GM18517 (cell line): ENCODE data around the gene BLVRA.
"Not testable (repeated sequence)": the region's sequence is repeated elsewhere in the genome, so short reads cannot be mapped to it uniquely, and the experiment has no call there.

Source experiments
- ATAC-seq: cut with Tn5 transposase; IDR thresholded peaks from one replicate; pipeline ENCODE4 v1.9.1; 2021; ENCODE audit warnings: mild to moderate bottlenecking, moderate library complexity; ENCODE audit not compliant: unreplicated experiment

BLVRA gene, protein sequence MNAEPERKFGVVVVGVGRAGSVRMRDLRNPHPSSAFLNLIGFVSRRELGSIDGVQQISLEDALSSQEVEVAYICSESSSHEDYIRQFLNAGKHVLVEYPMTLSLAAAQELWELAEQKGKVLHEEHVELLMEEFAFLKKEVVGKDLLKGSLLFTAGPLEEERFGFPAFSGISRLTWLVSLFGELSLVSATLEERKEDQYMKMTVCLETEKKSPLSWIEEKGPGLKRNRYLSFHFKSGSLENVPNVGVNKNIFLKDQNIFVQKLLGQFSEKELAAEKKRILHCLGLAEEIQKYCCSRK

DNA sequence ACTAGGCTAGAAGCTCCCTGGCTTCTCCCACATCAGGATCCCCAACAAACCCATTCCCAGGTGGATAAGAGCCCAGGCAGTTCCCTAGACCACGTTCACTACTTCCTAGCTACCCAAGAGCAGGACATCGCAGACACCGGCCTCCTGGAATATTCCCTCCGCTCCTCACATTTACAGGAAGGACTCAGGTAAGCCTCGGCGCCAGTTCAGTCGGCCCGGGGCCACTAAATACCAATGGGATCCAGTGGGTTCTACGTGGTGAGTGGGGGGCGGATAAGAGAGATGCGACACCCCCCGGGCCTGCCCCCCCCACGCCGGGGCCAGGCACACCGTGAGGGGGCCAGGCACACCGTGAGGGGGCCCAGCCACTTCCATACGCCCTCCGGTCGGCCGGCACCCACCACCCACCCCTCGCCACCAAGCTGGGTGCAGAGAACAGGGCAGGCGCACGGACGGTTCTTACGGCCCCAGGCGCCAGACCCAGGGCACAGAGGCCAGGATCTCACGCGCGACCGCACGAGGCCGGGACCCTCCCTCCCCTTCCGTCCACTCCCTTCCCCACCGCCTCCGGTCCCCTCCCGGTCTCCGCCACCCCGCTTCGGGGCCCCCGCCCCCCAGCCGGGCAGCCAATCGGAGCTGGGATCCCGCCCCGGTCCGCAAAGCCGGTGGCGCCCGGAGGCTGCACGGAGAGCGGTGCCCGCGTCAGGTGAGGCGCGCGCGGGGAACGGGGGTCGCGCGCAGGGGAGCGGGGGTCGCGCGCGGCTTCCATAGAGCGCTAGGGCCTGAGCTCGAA lies at the start of gene BLVRA:
BLVRA (plus strand) TSS at position 652 of the 793 bp plus-strand sequence. CDS start 12,479 bp downstream, outside the sequence.
- peak; percentile 51 for ATAC-seq

DNA sequence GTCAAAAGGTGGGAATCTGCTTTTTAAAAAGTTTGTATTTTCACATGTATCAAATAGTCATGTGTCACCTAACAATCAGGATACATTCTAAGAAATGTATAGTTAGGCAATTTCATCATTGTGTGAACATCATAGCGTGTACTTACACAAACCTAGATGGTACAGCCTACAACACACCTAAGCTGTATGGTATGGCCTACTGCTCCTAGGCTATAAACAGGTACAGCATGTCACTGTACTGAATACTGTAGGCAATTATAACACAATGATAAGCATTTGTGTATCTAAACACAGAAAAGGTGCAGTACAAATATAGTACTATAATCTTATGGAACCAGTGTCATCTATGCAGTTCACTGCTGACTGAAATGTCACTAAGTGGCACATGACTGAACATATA lies 47.0 kb upstream of the BLVRA start:
- no peak for ATAC-seq

DNA sequence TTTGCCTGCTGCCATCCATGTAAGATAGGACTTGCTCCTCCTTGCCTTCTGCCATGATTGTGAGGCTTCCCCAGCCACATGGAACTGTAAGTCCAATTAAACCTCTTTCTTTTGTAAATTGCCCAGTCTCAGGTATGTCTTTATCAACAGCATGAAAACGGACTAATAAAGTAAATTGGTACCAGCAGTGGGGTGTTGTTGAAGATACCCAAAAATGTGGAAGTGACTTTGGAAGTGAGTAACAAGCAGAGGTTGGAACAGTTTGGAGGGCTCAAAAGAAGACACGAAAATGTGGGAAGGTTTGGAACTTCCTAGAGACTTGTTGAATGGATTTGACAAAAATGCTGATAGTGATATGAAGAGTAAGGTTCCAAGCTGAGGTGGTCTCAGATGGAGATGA lies 42.5 kb upstream of the BLVRA start:
- not testable (repeated sequence) for ATAC-seq

DNA sequence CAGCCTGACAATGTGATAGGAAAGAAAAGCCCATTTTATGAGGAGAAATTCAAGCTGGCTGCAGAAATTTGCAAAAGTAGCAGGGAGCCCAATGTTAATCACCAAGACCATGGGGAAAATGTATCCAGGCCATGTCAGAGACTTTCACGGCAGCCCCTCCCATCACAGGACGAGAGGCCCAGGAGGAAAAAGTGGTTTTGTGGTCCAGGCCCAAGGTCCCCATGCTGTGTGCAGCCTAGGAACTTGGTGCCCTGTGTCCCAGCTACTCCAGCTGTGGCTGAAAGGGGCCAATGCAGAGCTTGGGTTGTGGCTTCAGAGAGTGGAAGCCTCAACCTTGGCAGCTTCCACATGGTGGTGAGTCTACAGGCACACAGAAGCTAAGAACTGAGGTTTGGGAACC lies 41.9 kb upstream of the BLVRA start:
- ATAC-seq: no peak

DNA sequence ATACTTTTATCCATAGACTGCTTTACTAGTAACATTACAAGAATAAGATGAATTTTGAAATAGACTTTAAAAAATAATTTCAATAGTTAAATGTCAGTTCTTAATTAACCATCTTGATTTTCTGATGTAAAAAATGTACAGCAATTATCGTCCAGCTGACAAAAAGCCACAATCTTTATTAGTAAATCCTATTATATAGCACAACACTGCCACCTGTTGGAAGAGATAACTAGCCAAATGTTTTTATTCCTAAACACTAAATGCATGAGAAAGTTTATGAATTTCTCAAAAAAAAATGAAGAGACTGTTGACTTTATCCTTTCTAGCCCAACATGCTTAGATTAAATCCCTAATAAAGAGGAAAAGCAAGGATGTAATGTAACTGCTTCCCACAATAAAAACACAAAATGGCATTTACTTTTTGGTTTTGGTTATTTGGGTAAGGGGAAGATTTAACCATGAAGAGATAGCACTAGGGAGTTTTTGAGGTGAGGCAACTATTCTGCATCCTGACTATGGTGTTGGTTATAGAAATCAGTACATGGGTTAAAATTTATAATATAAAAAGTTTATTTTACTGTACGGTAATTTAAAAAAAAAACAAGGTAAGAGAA lies 37.2 kb upstream of the BLVRA start:
- ATAC-seq: no peak

DNA sequence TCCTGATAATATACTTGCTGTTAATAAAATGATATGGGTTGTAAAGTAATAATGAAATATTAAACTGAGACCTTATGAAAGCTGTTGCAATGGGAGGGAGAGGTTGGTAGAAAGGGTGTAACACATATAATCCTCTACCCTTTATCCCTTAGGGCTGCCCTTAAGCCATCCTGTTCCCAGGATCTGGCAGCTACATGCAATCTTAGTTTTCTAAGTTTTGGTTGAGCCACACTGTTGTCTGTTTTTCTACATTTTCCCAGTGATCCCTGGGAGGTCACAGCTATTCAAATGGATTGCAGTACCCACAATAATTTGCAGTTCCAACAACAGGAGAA lies 35.5 kb upstream of the BLVRA start:
- no peak for ATAC-seq

DNA sequence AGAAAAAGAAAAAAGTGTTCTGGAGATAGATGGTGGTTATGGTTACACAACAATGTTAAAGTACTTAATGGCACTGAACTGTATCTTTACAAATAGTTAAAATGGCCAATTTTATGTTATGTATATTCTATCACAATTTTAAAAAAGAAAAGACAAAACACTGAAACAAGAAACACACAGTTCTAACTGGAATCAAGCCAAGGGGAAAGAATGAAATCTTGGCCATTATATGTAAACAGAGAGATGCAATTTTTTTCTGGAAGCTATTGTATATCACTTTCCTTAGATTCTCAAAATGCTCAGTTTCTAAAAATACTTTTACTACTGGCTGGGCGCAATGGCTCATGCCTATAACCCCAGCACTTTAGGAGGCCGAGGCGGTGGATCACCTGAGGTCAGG lies 33.2 kb upstream of the BLVRA start:
- no peak for ATAC-seq

DNA sequence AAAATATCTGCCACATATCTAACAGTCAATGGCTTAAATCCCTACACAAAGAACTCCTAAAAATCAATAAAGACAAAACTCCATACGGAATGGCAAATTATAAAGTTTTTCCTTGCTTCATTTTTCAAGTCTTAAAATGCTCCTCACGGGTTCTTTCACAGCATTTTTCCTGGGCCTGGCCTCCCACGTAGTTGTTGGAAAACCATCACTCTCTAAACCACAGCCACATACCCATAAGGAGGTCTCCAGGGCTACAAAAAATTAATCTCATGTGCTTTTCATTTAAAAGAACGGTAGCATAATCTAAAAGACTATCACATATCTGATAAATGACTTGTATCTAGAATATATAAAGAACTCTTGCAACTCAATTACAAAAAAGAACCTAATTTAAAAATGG lies 32.0 kb upstream of the BLVRA start:
- no peak for ATAC-seq

DNA sequence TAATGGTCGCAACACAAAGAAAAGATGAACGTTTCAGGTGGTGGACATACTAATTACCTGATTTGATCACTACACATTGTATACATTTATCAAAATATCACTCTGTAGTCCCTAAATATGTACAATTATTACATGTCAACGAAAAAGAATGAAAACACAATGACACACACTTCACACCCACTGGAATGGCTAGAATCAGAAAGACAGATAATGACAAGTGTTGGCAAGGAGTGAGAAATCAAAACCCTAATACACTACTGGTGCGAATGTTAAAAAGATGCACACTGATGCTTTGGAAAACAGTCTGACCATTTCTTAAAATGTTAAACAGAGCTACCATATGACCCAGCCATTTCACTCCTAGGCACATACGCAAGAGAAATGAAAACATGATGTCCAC lies 31.5 kb upstream of the BLVRA start:
- ATAC-seq: no peak

DNA sequence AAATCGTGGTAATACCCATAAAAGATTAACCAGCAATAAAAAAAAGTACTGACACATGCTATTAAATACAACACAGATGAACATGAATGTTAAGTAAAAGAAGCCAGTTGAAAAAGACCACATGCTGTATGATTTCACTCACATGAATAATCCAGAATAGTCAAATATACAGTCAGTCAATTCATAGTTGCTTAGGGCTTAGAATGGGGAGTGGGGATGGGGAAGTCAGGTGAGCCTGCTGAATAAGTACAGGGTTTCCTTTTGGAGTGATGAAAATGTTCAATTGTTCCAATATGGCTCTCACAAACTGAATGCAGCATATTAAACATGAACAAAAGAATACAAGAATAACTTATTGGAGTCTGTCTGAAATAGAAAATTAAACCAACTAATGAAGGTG lies 31.0 kb upstream of the BLVRA start:
- ATAC-seq: no peak

DNA sequence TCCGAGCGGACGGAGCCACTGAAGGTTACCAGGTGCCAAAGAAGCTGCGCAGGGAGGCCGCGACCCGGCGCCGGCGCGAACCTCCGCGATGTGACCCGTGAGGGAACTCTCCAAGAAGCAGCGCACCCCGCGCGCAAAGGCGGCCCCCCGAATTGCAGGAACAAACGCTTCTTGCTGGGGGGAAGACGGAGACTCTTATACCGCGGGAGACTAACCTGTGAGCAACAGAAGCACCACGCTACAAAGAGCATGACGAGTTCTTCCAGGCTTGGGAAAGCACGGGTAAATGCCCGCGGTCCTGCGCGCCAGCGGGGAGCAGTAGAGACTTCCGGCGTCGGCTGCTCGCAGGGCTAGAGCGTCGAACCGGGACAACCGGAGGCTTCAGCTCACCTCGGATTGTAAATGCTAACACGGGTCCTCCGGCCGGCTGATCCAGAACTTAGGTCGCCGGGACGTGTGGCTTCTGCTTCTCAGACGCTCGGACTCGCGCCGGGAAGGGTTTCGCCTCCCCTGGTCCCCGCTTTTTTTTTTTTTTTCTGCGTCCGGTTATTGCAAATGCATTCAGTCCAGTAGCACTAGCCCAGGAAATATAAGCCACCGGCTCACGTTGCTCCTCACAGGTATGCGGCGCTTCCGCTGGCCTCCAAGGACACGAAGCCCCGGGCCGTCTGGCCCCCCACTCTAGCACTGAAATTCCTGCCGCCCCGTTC lies 29.1 kb upstream of the BLVRA start, which contains the start of gene COA1:
COA1 (minus strand) TSS at position 310 of the 710 bp plus-strand sequence. CDS start 80,909 bp downstream, outside the sequence.
- peak; percentile 79 for ATAC-seq

DNA sequence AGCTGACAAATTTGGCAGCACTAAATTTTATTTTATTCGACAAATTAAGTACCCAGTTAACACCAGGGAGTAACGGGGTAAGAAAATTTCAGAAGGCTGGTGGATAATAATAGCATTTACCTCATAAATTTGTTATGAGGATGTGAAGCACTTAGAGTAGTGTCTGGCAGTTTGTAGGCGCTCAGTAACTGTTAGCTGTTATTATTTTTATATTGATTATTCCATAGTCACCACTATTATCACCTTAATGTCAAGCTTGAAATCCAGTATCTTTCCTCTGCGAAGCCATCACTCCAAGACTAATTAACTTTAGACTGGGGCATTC lies 28.6 kb upstream of the BLVRA start:
- peak; percentile 16 for ATAC-seq

DNA sequence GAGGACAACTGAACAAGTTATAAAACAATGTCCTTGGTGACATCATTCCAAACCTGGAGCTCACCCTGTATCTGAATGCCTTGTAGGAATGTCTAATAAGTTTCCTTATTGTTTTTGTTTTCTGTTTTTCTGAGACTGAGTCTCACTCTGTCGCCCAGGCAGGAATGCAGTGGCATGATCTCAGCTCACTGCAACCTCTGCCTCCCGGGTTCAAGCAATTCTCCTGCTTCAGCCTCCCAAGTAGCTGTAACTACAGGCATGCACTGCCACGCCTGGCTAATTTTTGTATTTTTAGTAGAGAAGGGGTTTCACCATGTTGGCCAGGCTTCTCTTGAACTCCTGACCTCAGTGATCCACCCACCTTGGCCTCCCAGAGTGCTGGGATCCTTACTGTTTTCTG lies 27.0 kb upstream of the BLVRA start:
- ATAC-seq: not testable (repeated sequence)

DNA sequence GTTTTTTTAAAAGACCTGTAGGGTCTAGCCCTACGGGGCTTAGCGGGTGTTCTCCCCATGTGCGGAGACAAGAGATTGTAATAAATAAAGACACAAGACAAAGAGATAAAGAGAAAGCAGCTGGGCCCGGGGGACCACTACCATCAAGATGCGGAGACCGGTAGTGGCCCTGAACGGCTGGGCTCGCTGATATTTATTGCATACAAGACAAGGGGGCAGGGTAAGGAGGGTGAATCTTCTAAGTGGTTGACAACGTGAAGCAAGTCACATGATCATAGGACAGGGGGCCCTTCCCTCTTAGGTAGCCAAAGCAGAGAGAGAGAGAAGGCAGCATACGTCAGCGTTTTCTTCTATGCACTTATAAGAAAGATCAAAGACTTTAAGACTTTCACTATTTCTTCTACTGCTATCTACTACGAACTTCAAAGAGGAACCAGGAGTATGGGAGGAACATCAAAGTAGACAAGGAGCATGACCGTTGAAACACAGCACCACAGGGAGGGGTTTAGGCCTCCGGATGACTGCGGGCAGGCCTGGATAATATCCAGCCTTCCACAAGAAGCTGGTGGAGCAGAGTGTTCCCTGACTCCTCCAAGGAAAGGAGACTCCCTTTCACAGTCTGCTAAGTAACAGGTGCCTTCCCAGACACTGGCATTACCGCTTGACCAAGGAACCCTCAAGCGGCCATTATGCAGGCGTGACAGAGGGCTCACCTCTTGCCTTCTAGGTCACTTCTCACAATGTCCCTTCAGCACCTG lies 23.7 kb upstream of the BLVRA start:
- not testable (repeated sequence) for ATAC-seq

DNA sequence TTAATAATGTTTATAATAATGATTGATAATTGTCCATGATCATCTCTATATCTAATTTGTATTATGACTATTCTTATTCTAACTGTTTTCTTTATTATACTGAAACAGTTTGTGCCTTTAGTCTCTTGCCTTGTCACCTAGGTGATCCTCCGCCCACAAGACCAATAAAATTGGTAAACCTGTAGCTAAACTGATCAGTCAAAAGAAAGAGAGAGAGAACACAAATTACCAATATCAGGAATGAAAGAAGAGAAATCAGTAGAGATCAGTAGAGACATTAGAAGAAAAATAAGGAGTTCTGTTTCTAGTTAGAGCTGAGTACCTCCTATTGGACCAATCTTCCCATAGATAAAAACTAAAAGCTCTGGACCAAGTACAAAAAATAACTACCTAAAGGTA lies 23.1 kb upstream of the BLVRA start:
- peak; percentile 26 for ATAC-seq

DNA sequence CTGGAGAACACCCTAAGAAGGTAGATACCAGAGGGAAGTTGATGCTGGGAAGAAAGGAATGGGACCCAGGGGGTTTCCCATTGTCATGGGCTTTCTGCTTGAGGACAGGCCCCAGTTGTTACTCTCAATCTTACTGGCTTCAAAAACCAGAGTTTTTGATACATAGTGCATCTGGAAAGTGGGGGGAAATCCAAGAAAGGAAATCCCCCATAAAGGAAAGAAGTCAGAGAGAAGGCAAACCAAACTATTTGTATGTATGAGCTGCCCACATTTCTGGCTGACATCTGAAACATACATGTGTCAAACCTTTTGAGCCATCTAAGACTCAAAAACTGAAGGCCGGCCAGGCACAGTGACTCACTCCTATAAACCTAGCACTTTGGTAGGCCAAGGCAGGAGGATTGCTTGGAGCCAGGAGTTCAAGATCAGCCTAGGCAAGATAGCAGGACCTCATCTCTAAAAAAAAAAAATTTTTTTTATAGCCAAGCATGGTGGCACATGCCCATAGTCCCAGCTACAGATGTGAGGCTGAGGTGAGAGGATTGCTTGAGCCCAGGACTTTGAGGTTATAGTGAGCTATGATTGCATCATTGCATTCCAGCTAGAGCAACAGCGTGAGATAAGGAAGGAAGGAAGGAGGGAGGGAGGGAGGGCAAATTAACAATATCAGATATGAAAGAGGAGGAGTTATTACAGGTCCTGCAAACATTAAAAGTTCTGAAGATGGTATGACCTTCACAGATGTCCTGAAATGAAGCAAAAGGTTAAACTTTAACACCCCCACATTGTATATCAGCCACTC lies 22.5 kb upstream of the BLVRA start:
- ATAC-seq: peak; percentile 70

DNA sequence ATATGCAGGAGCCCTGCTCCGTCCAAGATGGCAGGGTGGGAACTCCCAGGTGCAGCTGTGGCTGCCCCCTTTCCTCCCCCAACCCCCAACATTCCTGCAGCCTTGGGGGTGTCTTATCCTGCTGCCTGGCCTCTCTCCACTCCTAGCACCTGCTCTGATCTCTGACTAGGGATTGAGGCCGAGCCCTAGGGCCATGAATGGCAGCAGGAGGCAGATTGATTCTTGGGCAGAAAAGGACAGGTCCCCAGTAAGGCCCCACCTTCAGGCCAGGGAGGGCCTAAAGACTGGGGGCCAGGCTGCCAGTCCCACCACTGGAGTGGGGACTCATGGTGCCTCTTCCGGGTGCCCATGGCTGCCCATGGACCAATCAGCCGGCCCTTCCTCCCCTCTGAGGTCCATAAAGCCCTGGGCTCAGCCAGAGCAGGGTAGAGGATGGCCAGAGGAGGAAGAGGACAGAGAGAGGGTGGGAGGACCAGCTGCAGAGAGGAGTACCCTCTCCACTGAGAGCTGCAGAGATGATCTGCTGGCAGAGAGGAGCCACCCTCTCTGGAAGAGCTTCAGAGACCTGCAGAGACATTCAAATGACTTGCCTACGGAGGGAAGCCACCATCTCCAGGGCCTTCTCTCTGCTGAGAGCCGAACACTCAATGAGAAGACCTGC lies 20.9 kb upstream of the BLVRA start:
- ATAC-seq: no peak

DNA sequence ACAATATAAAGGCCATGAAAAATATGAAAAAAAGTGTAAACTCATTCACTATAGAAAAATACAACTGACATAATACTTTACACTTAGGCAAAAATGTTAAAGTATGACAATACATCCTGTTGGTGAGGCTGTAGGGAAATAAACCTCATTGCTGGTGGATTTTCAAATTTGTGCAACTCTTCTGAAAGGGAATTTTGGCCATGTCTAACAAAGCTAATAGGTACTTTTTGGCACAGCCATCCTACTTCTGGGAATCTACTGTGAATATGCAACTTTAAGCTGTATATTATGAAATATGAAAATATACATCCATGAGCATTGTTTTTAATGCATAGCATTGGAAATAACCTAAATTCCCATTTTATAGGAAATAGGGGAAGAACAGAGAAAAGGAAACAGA lies 15.8 kb upstream of the BLVRA start:
- no peak for ATAC-seq

DNA sequence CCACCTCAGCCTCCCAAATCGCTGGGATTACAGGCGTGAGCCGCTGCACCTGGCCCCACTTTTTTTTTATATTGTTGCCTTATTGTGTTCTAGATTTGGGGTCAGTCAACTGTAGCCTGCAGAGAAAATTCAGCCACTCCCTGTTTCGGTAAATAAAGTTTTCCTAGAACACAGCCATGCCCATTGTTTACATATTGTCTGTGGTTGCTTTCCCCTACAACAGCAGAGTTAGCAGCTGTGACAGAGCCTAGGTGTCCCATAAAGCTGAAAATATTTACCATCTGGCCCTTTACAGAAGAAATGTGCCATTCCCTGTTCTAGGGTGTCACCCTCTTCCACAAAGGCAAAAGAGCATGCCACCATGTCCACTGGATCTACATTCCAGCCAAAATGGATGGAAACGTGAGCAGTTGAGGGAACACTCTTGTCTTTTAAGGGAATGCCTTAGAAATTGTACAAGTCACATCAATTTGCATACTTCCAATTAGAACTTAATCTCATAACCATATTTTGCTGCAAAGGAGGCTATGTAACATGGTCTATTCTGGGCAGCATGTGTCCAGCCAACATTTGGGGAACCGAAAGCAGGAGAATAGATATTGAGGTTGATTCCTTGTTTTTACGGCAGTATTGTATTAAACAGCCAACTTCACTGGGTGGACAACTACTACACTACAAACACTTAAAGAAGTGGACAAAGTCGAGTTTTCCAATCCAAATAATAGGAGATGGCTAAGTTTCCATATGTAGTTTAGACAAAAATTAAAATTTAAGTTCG lies 11.0 kb upstream of the BLVRA start:
- ATAC-seq: no peak
